ENCODE measurements around the gene PGP. TPM values are rescaled to one million over a fixed set of nuclear protein-coding genes. Genes with fewer than 3 reads are reported as not detected.
"Not testable (repeated sequence)": the region's sequence is repeated elsewhere in the genome, so short reads cannot be mapped to it uniquely, and the experiment has no call there.

PGP gene
- total and polyA plus RNA-seq, 10 of the 15 experiments (the other 5 are each of a cell fraction or from before 2014, with no cell fraction given): 0.42 to 28.0 (median 12.1) TPM

- H3K4me2 ChIP-seq (ENCODE audit: control insufficient read depth, insufficient read depth); H3K27me3 ChIP-seq (replicated peaks in 1 of 2; ENCODE audit: control insufficient read depth in 2 of 2, insufficient read depth in 2 of 2, low read length in 1 of 2); H3K79me2 ChIP-seq (ENCODE audit: control insufficient read depth, insufficient read depth, low read length); H3K27ac ChIP-seq (ENCODE audit: control insufficient read depth, insufficient read depth); intact Hi-C loops (cut with micrococcal nuclease; ENCODE audit: unreplicated experiment); BruUV-seq (replicated peaks); SMC1A ChIA-PET (ENCODE audit: uncharacterized antibody, unreplicated experiment); H3K4me3 ChIP-seq; H3K9ac ChIP-seq (ENCODE audit: control insufficient read depth, insufficient read depth, low read length); in situ Hi-C loops (cut with MboI); H3K9me3 ChIP-seq (replicated peaks; ENCODE audit: control insufficient read depth, insufficient read depth, low read length); H2AFZ ChIP-seq (ENCODE audit: control insufficient read depth, low read depth, low read length); FAIRE-seq; DNase-seq (ENCODE audit: low read depth, low spot score); RAD21 ChIA-PET (ENCODE audit: unreplicated experiment); POLR2A ChIA-PET; H3K4me1 ChIP-seq (ENCODE audit: control insufficient read depth, insufficient read depth, low read length); ATAC-seq; H4K20me1 ChIP-seq (ENCODE audit: control insufficient read depth, insufficient read depth); CTCF ChIA-PET: not testable (repeated sequence)
- WGBS (ENCODE audit: insufficient coverage, insufficient replicate concordance, low lambda C conversion rate, missing lambda C conversion rate): 76% methylated on average over 9 of the region's 9 CpGs
- H3K36me3 ChIP-seq (ENCODE audit: control insufficient read depth in 2 of 2, insufficient read depth in 2 of 2, low read length in 1 of 2): peaks cover 0 to 21% of the 10 kb centered on the region in 2 experiments; a peak in 3 of 4 replicates
Measured at GRCh38 chr16:2240331-2240730, 25.7 kb upstream of the PGP start.

GRCh38 chr16:2238838-2239675 is 24.4 kb upstream of the PGP start:
- H3K9me3 ChIP-seq (replicated peaks; ENCODE audit: control insufficient read depth, insufficient read depth, low read length): no peaks in the 10 kb centered on the region
- TF ChIP-seq, protein P1, sequence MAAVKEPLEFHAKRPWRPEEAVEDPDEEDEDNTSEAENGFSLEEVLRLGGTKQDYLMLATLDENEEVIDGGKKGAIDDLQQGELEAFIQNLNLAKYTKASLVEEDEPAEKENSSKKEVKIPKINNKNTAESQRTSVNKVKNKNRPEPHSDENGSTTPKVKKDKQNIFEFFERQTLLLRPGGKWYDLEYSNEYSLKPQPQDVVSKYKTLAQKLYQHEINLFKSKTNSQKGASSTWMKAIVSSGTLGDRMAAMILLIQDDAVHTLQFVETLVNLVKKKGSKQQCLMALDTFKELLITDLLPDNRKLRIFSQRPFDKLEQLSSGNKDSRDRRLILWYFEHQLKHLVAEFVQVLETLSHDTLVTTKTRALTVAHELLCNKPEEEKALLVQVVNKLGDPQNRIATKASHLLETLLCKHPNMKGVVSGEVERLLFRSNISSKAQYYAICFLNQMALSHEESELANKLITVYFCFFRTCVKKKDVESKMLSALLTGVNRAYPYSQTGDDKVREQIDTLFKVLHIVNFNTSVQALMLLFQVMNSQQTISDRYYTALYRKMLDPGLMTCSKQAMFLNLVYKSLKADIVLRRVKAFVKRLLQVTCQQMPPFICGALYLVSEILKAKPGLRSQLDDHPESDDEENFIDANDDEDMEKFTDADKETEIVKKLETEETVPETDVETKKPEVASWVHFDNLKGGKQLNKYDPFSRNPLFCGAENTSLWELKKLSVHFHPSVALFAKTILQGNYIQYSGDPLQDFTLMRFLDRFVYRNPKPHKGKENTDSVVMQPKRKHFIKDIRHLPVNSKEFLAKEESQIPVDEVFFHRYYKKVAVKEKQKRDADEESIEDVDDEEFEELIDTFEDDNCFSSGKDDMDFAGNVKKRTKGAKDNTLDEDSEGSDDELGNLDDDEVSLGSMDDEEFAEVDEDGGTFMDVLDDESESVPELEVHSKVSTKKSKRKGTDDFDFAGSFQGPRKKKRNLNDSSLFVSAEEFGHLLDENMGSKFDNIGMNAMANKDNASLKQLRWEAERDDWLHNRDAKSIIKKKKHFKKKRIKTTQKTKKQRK (IDR thresholded peaks at IDR 0.05; ENCODE audit: low read depth, low read length): no peak
- TF ChIP-seq, protein P2, sequence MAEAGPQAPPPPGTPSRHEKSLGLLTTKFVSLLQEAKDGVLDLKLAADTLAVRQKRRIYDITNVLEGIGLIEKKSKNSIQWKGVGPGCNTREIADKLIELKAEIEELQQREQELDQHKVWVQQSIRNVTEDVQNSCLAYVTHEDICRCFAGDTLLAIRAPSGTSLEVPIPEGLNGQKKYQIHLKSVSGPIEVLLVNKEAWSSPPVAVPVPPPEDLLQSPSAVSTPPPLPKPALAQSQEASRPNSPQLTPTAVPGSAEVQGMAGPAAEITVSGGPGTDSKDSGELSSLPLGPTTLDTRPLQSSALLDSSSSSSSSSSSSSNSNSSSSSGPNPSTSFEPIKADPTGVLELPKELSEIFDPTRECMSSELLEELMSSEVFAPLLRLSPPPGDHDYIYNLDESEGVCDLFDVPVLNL (IDR thresholded peaks at IDR 0.05; ENCODE audit: low read depth, low read length): no peak
- TF ChIP-seq NR2C2 (IDR thresholded peaks at IDR 0.05; ENCODE audit: borderline replicate concordance, control insufficient read depth, insufficient read length, low read depth): no peak
- peak; percentile 10 for ATAC-seq
- H4K20me1 ChIP-seq (ENCODE audit: control insufficient read depth, insufficient read depth): no peaks in the 10 kb centered on the region
- WGBS (ENCODE audit: insufficient coverage, insufficient replicate concordance, low lambda C conversion rate, missing lambda C conversion rate): 67% methylated on average over 13 of the region's 15 CpGs
- H3K9ac ChIP-seq (ENCODE audit: control insufficient read depth, insufficient read depth, low read length): no peak overlapping the region
- ChIA-PET POLR2A (interaction anchor here (0.8 kb wide), 1 partner anchor 25 kb away, joined by 3 read pairs; the partner anchor contains the start of gene PGP), CTCF (no interaction called here), RAD21 (ENCODE audit: unreplicated experiment) (no interaction called here), SMC1A (ENCODE audit: uncharacterized antibody, unreplicated experiment) (interaction anchor here (0.5 kb wide), 1 partner anchor 8 kb away, joined by 3 read pairs; no protein-coding TSS in a partner anchor)
- no peak overlapping the region for H2AFZ ChIP-seq (ENCODE audit: control insufficient read depth, low read depth, low read length)
- H3K4me1 ChIP-seq (ENCODE audit: control insufficient read depth, insufficient read depth, low read length): no peaks in the 10 kb centered on the region
- H3K27ac ChIP-seq (ENCODE audit: control insufficient read depth, insufficient read depth): no peak overlapping the region
- H3K4me2 ChIP-seq (ENCODE audit: control insufficient read depth, insufficient read depth): no peak overlapping the region
- FAIRE-seq: no peak
- DNase-seq (ENCODE audit: low read depth, low spot score): no peak
- in situ Hi-C loops (cut with MboI): no loop called here
- no TSS peak for BruUV-seq (replicated peaks)
- intact Hi-C loops (cut with micrococcal nuclease; ENCODE audit: unreplicated experiment): no loop called here
- no peaks in the 10 kb centered on the region for H3K79me2 ChIP-seq (ENCODE audit: control insufficient read depth, insufficient read depth, low read length)
- no peaks in the 10 kb centered on the region for H3K27me3 ChIP-seq (replicated peaks in 1 of 2; ENCODE audit: control insufficient read depth in 2 of 2, insufficient read depth in 2 of 2, low read length in 1 of 2)
- peaks cover 0 to 21% of the 10 kb centered on the region in 2 experiments; a peak in 3 of 4 replicates for H3K36me3 ChIP-seq (ENCODE audit: control insufficient read depth in 2 of 2, insufficient read depth in 2 of 2, low read length in 1 of 2)
- H3K4me3 ChIP-seq: no peak overlapping the region
